ENCODE data around the gene SIL1.
"Not testable (repeated sequence)": the region's sequence is repeated elsewhere in the genome, so short reads cannot be mapped to it uniquely, and the experiment has no call there.

SIL1 gene

DNA sequence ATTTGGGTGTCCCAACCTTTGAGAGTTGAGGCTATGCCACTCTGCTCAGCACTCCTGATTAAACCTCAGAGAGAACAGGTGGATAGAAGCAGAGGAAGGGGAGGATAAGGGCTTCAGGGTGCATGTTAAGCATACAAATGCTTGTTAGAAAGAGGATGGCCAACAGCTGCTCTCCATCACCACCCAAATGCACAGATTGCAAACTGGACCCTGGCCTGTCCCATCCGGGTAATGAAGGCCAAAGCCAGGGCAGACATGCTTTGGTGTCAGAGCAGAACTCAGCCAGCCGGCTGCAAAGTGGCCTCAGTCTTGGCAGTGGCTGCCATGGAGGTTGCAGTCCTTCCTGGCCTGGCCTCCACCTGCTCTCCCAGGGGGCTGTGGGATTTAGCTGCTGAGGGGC lies 84.3 kb downstream of the SIL1 start:
- no peak for DNase-seq (ENCODE audit: extremely low read depth in 1 of 2, low read depth in 1 of 2)

DNA sequence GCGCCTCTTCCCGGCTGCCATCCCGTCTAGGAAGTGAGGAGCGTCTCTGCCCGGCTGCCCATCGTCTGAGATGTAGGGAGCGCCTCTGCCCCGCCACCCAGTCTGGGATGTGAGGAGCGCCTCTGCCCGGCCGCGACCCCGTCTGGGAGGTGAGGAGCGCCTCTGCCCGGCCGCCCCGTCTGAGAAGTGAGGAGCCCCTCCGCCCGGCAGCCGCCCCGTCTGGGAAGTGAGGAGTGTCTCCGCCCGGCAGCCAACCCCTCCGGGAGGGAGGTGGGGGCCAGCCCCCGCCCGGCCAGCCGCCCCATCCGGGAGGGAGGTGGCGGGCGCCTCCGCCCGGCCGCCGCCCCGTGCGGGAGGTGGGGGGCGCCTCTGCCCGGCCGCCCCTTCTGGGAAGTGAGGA lies 85.8 kb downstream of the SIL1 start:
- DNase-seq (ENCODE audit: extremely low read depth in 1 of 2, low read depth in 1 of 2), result not testable (repeated sequence)

GRCh38 chr5:139110526-139111168 lies 87.5 kb downstream of the SIL1 start:
- DNase-seq (ENCODE audit: extremely low read depth in 1 of 2, low read depth in 1 of 2), result no peak

DNA sequence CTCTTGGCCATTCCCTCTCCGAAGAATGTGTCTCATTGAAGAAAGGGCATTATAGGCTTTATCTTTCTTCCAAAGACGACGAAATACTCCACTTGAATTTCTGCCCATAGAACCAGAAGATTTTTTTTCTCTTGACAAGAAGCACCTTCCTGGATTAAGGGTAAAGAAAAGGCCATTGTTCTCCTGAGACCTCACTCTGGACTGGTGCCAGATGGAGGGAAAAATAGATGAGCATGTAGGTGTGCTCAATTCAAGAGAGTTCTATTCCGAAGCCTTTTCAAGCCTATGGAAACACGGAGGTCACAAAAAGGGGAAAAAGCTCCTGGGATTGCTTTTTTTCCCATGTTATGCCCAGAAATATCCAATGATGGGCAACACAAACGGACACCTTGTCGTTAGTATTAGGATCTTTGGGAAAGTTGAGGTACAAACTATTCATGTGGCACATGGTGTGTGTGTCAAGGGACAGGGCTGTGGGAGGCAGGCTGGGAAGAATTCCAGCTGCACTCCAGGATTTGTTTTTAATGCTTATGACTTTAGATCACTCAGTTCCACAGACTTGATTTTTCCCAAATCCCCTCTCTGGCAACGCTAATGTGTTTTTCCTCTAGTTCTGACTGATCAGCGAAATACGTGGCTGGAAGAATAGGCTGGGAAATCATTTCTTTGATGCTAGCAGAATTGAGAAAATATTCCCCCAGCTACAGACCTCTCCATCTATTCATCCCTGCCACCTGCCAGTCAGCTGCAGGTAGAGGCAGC lies 89.9 kb downstream of the SIL1 start:
- no peak for DNase-seq (ENCODE audit: extremely low read depth in 1 of 2, low read depth in 1 of 2)

- no peak for DNase-seq (ENCODE audit: extremely low read depth in 1 of 2, low read depth in 1 of 2)
These were observed 92.5 kb downstream of the SIL1 start for GRCh38 chr5:139105621-139106071.

GRCh38 chr5:139104577-139105276 lies 93.4 kb downstream of the SIL1 start:
- no peak for DNase-seq (ENCODE audit: extremely low read depth in 1 of 2, low read depth in 1 of 2)

DNA sequence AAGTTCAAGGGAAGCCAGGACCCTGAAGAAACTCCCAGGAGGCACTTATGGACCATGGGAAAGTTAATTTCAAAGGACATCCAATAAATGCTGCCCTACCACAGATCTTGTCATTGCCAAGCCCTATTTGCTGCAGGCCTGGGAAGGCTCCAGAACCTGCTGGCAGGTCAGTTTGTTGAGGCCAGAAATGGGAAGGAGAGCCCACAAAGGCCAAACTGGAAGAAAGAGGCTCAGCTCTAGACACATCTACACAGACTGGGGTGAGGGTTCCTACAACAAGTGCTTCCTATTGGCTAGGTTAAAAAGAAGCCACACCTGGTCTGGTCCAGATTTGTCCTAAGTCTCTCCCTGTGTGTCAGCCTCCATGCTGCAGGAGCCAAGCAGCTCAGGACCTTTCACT lies 94.4 kb downstream of the SIL1 start:
- no peak for DNase-seq (ENCODE audit: extremely low read depth in 1 of 2, low read depth in 1 of 2)

DNA sequence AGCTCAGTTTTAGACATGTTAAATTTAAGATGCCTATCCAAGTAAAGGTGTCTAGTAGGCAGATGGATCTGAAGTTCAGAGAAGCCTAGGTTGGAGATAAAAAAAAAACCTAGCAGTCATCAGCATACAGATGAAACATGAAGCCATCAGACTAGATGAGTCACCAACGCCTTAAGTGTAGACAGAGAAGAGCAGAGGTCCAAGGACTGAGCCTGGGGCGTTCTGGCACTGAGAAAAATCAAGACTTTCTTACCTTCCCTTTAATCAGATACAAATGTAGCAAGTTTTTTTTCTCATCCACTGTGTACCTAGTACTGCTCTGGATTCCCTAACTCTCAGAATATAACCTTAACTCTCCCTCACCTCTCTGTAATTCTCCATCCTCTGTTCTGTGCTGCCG lies 97.3 kb downstream of the SIL1 start:
- DNase-seq (ENCODE audit: extremely low read depth in 1 of 2, low read depth in 1 of 2), result no peak

DNA sequence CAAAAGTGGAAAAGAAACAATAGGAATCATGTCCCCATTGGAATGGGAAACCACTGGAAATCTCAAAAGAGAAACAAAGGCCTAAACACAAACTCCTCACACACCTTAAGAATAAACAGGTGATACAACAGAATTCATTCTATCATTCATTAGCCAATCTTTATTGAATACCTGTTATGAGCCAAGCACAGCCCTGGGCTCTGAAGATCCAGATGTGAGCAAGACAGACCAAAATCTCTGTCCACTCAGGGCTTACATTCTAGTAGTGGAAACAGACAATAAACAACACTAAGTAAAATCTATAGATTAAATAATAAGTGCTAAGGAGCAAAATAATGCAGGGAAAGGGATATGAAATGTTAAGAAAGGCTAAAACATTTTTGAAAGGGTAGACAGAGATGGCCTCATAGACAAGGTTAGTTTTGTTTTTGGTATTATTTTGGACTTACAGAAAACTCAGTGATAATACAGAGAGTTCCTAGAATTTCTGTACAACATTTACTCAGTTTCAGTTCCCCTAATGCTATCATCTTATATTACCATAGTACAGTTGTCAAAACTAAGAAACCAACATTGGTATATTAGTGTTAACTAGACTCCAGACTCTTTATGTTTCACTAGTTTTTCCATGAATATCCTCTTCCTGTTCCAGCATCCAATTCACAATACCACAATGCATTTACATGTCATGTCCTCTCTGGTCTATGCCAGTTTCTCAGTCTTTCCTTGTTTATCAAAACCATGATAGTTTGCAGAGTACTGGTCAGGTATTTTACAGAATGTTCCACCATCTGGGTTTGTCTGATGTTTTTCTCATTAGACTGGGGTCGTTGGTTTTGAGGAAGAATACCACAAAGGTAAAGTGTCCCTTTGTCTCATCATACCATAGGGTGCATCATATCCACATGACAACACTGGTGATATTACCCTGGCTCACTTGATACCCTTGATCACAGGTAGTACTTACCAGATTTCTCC lies 103.7 kb downstream of the SIL1 start:
- DNase-seq (ENCODE audit: extremely low read depth in 1 of 2, low read depth in 1 of 2), result no peak

DNA sequence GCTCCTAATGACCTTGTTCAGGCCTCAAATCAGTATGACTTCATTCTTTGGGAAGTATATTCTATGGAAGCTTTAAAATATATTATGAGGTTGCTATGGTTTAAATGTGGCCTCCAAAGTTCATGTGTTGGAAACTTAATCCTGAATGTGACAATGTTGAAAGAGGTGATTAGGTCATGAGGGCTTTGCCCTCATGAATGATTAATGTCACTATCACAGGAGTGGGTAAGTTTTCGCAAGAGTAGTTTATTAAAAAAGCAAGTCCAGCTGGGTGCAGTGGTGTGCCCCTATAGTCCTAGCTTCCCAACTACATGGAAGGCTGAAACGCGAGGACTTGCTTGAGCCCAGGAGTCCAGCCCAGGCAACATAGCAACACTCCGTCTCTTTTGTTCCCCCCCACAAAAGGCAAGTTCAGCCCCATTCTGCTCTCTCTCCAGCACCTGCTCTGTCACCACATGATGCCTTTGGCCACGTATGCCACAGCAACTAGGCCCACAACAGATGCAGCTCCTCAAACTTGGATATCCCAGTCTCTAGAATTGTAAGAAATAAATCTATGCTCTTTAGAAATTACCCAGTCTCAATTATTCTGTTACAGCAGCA lies 105.3 kb downstream of the SIL1 start:
- no peak for DNase-seq (ENCODE audit: extremely low read depth in 1 of 2, low read depth in 1 of 2)

- no peak for DNase-seq (ENCODE audit: extremely low read depth in 1 of 2, low read depth in 1 of 2)
These were observed 106.6 kb downstream of the SIL1 start for GRCh38 chr5:139091439-139092156.

DNA sequence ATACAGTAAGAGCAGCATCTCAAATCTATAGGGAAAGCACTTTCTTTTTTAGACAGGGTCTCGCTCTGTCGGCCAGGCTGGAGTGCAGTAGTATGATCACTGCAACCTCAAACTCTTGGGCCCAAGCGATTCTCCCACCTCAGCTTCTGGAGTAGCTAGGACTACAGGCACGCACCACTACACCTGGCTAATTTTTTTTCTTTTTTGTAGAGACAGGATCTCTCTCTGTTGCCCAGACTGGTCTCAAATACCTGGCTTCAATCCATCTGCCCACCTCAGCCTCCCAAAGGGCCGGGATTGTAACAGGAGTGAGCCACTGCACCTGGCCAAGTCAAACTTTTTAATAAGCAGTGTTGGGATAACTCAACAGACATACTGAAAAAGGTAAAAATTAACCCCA lies 107.6 kb downstream of the SIL1 start:
- DNase-seq (ENCODE audit: extremely low read depth in 1 of 2, low read depth in 1 of 2), result no peak

DNA sequence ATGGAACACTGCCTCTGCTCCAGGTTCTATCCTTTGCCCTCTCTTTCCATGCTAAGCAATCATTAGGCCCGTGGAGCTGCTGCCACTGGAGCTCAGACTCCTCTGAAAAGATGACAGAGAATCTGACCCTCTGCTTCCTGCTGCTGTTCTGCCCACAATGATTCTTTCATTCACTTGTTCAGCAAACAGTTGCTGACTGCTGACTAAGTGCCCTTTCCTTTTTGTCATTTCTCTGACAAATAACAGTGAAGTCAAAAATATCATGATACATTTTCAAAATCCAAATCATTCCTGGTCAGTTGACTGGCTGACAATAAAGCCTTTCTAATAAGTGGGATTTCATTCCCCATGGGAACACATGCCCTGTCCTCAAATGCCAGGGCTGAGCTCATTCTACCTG lies 110.1 kb downstream of the SIL1 start:
- DNase-seq (ENCODE audit: extremely low read depth in 1 of 2, low read depth in 1 of 2), result no peak

DNA sequence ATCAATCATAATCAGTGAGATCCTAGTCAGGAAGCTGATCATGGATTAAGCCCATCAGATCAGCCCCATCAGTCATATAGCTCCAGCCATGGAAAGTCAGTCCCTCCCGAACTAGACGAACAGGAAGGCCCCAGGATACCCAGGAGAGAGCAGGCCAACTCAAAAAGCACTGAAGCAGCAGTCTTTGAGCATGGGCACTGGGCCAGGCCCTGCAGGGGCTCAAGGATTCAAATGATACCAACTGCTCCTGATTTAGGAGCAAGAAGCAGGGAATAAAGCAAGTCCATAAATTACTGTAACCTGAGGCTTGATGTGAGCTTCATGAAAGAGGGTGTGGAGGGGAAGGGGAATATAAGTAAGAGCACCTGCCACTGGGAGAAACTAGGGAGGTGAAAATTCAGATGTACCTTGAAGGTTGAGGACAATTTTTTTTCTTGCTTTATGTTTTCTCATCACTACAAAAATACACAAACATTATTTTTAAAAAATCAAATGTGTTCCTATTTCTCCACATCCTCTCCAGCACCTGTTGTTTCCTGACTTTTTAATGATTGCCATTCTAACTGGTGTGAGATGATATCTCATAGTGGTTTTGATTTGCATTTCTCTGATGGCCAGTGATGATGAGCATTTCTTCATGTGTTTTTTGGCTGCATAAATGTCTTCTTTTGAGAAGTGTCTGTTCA lies 115.2 kb downstream of the SIL1 start:
- no peak for DNase-seq (ENCODE audit: extremely low read depth in 1 of 2, low read depth in 1 of 2)

GRCh38 chr5:139079991-139080610 lies 118.1 kb downstream of the SIL1 start:
- no peak for DNase-seq (ENCODE audit: extremely low read depth in 1 of 2, low read depth in 1 of 2)

DNA sequence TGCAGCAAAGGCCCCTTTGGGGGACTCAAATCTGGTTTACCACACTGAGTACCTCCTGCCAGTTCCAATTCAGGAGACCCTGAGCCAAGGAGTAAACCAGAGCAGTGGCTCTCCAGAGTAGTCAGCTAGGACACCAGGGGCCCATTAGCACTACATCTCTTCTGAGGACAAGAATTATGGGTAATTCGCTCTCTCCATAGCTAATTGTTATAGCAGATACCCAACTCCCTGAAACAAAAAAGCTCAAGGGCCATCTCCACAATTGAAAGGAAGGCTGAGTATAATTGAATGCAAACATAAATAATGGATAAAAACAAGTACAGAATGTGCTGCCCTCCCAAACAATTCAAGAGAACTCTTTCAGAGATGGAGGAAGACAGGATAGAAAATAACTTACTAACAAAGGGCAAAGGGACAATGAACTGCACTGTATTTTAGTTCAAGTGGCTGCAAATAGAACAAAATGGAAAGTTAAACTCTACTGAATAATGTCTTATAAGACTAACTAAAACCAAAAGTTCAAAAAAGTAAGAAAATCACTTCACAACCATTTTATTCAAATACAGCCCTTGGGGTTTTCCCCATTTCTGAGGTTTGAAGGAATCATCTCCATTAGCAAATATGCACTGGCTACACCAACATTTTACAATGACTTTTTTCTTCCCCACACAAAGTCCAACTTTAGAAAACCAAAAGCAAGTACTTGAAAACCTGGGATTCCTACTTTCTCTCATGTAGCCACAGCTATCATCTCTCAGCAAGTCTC lies 118.8 kb downstream of the SIL1 start:
- DNase-seq (ENCODE audit: extremely low read depth in 1 of 2, low read depth in 1 of 2), result no peak

- DNase-seq (ENCODE audit: extremely low read depth in 1 of 2, low read depth in 1 of 2), result no peak
These were observed 119.8 kb downstream of the SIL1 start for GRCh38 chr5:139078345-139078744.

DNA sequence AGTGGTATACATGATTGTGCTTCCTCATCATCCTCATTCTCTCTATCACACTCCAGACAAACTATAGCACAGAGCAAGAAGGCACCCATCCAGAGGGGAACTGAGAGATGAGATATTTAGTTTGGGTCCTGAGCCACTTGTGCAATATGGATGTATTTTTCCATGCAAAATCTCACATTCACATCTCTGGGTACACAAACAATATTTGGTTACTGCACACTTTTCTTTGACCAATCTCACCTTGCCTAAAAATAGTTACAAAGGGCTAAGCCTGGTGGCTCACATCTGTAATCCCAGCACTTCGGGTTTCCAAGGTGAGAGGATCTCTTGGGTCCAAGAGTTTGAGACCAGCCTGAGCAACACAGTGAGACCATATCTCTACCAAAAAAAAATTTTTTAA lies 120.3 kb downstream of the SIL1 start:
- DNase-seq (ENCODE audit: extremely low read depth in 1 of 2, low read depth in 1 of 2), result no peak

Data from activated CD8-positive, alpha-beta memory T cell treated with anti-CD3 and anti-CD28 coated beads for 1 hour (primary cell).